IMR-90 (cell line): ENCODE measurements around the gene NCAPD3. TPM values are rescaled to one million over a fixed set of nuclear protein-coding genes. Genes with fewer than 3 reads are reported as not detected.
A peak's percentile ranks its signal among the peaks of the same experiment; 100 is the strongest.

Source experiments
- ATAC-seq: fragments of 200-7000 bp; cut with Tn5 transposase; 2 replicates; pipeline ENCODE4 v1.9.1; 2020; ENCODE audit warnings: low read depth, mild to moderate bottlenecking, moderate library complexity
- BruUV-seq: library from RNA; stranded (reverse); fragments of 400-500 nt; replicated peaks from 2 replicates; lab custom pipeline; 2021; lab: Mats Ljungman, UMichigan
- CTCF ChIA-PET: fragments of 300-600 bp; formaldehyde crosslinking; extraction: SDS; loops from one replicate; lab custom pipeline; 2021; ENCODE audit warnings: antibody characterized with exemption; lab: Yijun Ruan, JAX
- POLR2A ChIA-PET: fragments of 300-600 bp; sonication (Branson Sonifier 250); formaldehyde crosslinking; loops from one replicate; lab custom pipeline; 2022; ENCODE audit warnings: antibody characterized with exemption; ENCODE audit not compliant: unreplicated experiment; lab: Charles Lee
- DNase-seq: peaks from one replicate; pipeline ENCODE4 v3.0.0; 2013
- H2AFZ ChIP-seq: replicated peaks from 2 replicates; pipeline ENCODE3; 2013; ENCODE audit warnings: low read length, mild to moderate bottlenecking; ENCODE audit not compliant: poor library complexity
- H2AK5ac ChIP-seq: 2 replicates; pipeline ENCODE4 v1.6.1; 2013; ENCODE audit warnings: low read depth, low read length, inconsistent platforms
- H2AK9ac ChIP-seq: replicated peaks from 2 replicates; pipeline ENCODE3; 2013; ENCODE audit warnings: mild to moderate bottlenecking, low read depth, low read length, moderate library complexity; ENCODE audit not compliant: poor library complexity
- H2BK120ac ChIP-seq: 2 replicates; pipeline ENCODE4 v1.6.1; 2013; ENCODE audit warnings: low read depth, low read length, inconsistent platforms
- H2BK15ac ChIP-seq: 3 replicates; pipeline ENCODE4 v1.6.1; 2013; ENCODE audit warnings: low read depth, low read length, inconsistent platforms
- H2BK20ac ChIP-seq: 2 replicates; pipeline ENCODE4 v1.6.1; 2013; ENCODE audit warnings: low read depth, mild to moderate bottlenecking, inconsistent platforms, low read length, moderate library complexity
- H2BK5ac ChIP-seq: 2 replicates; pipeline ENCODE4 v1.6.1; 2013; ENCODE audit warnings: mild to moderate bottlenecking, low read depth, low read length, inconsistent platforms; ENCODE audit not compliant: poor library complexity, severe bottlenecking
- H3K14ac ChIP-seq: replicated peaks from 2 replicates; pipeline ENCODE4 v1.6.1; 2013; ENCODE audit warnings: low read depth, low read length, inconsistent platforms
- H3K18ac ChIP-seq: 2 replicates; pipeline ENCODE4 v1.6.1; 2013; ENCODE audit warnings: low read depth, low read length, control low read depth
- H3K23ac ChIP-seq: 2 replicates; pipeline ENCODE4 v1.6.1; 2013; ENCODE audit warnings: low read depth, low read length, inconsistent platforms
- H3K27ac ChIP-seq: 2 replicates; pipeline ENCODE4 v1.5.1; 2013; ENCODE audit warnings: mild to moderate bottlenecking, control low read depth, low read length; ENCODE audit not compliant: insufficient read depth
- H3K27me3 ChIP-seq: 2 replicates; pipeline ENCODE4 v1.6.1; 2013; ENCODE audit warnings: low read length; ENCODE audit not compliant: control insufficient read depth, insufficient read depth
- H3K36me3 ChIP-seq: 2 replicates; pipeline ENCODE4 v1.6.1; 2013; ENCODE audit warnings: low read length, mixed read lengths; ENCODE audit not compliant: control insufficient read depth, insufficient read depth
- H3K4ac ChIP-seq: 2 replicates; pipeline ENCODE4 v1.6.1; 2013; ENCODE audit warnings: low read depth, low read length, inconsistent platforms
- H3K4me1 ChIP-seq: 2 replicates; pipeline ENCODE4 v1.6.1; 2013; ENCODE audit warnings: low read length, mixed read lengths; ENCODE audit not compliant: control insufficient read depth, insufficient read depth
- H3K4me2 ChIP-seq: 2 replicates; pipeline ENCODE4 v1.6.1; 2013; ENCODE audit warnings: low read depth, mild to moderate bottlenecking, control low read depth, low read length, moderate library complexity
- H3K4me3 ChIP-seq: 2 replicates; pipeline ENCODE4 v1.5.1; 2013; ENCODE audit warnings: low read depth, mild to moderate bottlenecking, control low read depth, low read length, moderate library complexity; ENCODE audit not compliant: insufficient read depth
- H3K56ac ChIP-seq: 2 replicates; pipeline ENCODE4 v1.6.1; 2013; ENCODE audit warnings: low read length, inconsistent platforms; ENCODE audit not compliant: insufficient read depth; ENCODE audit errors: extremely low read depth
- H3K79me1 ChIP-seq, 2 experiments: 2 replicates each; pipeline ENCODE4 v1.6.1; 2013; ENCODE audit warnings: low read length in 2 of 2, inconsistent platforms in 1 of 2, low read depth in 1 of 2
- H3K9ac ChIP-seq: 2 replicates; pipeline ENCODE4 v1.6.1; 2013; ENCODE audit warnings: low read depth, low read length, control low read depth
- H3K9me1 ChIP-seq: 2 replicates; pipeline ENCODE4 v1.6.1; 2013; ENCODE audit warnings: low read length, inconsistent platforms; ENCODE audit not compliant: insufficient read depth
- H3K9me3 ChIP-seq: 2 replicates; pipeline ENCODE4 v1.6.1; 2013; ENCODE audit warnings: low read length; ENCODE audit not compliant: control insufficient read depth, insufficient read depth
- H4K20me1 ChIP-seq: 2 replicates; pipeline ENCODE4 v1.6.1; 2013; ENCODE audit warnings: low read length, inconsistent platforms; ENCODE audit not compliant: insufficient read depth
- H4K5ac ChIP-seq: 2 replicates; pipeline ENCODE4 v1.6.1; 2013; ENCODE audit warnings: mild to moderate bottlenecking, low read depth, low read length, control low read depth
- H4K8ac ChIP-seq, 2 experiments: 2 replicates each; pipeline ENCODE4 v1.6.1; 2013; ENCODE audit warnings: low read depth in 2 of 2, low read length in 2 of 2, control low read depth in 1 of 2, inconsistent platforms in 1 of 2
- H4K91ac ChIP-seq: 2 replicates; pipeline ENCODE4 v1.6.1; 2013; ENCODE audit warnings: low read depth, low read length, inconsistent platforms; ENCODE audit not compliant: insufficient read depth
- BHLHE40 ChIP-seq: fragments of 150-350 bp; IDR thresholded peaks from 2 replicates; pipeline ENCODE4 v1.6.1; 2016; ENCODE audit warnings: mild to moderate bottlenecking, low read depth, low read length
- CEBPB ChIP-seq: IDR thresholded peaks from 2 replicates; pipeline ENCODE4 v1.6.1; 2012; ENCODE audit warnings: low read depth, low read length, improper control_type of control experiment
- CHD1 ChIP-seq: IDR thresholded peaks from 2 replicates; pipeline ENCODE4 v1.6.1; 2012; ENCODE audit warnings: low read depth, low read length, improper control_type of control experiment
- FOS ChIP-seq: fragments of 150-350 bp; IDR thresholded peaks from 2 replicates; pipeline ENCODE4 v1.6.1; 2016; ENCODE audit warnings: low read depth, low read length
- MAFK ChIP-seq: IDR thresholded peaks from 2 replicates; pipeline ENCODE4 v1.6.1; 2012; ENCODE audit warnings: low read depth, low read length, improper control_type of control experiment
- MXI1 ChIP-seq: IDR thresholded peaks from 2 replicates; pipeline ENCODE4 v1.6.1; 2012; ENCODE audit warnings: low read depth, mild to moderate bottlenecking, low read length, moderate library complexity, borderline replicate concordance
- NFE2L2 ChIP-seq: fragments of 150-350 bp; IDR thresholded peaks from 2 replicates; pipeline ENCODE4 v1.6.1; 2016; ENCODE audit warnings: low read depth, mild to moderate bottlenecking, low read length
- RFX5 ChIP-seq: IDR thresholded peaks from 2 replicates; pipeline ENCODE4 v1.8.0; 2012; ENCODE audit warnings: low read depth, mild to moderate bottlenecking, low read length, moderate library complexity
- SMC3 ChIP-seq: fragments of 150-350 bp; IDR thresholded peaks from 2 replicates; pipeline ENCODE4 v1.6.1; 2016; ENCODE audit warnings: low read depth, mild to moderate bottlenecking, antibody characterized with exemption, low read length, moderate library complexity
- WGBS, 2 experiments: methylation state at CpG; one replicate each; pipeline versions ENCODE4 v1.1.5 to v1.1.7; 2013; ENCODE audit warnings: missing lambda C conversion rate in 2 of 2; ENCODE audit not compliant: insufficient read length in 1 of 2; ENCODE audit errors: extremely low coverage in 2 of 2; 5-methylcytosine and 5-hydroxymethylcytosine counted together
- dilution Hi-C: fragments of 300-500 bp; cut with HindIII; formaldehyde crosslinking; loops from one replicate; pipeline ENCODE4 v1.14.3; 2018; ENCODE audit warnings: low sequenced_read_pairs; ENCODE audit not compliant: unreplicated experiment
- in situ Hi-C: fragments of 300-500 bp; cut with MboI; formaldehyde crosslinking; loops from 3 replicates; pipeline ENCODE4 v1.14.3; 2019; ENCODE audit warnings: low sequenced_read_pairs, inconsistent platforms, mixed read lengths
- intact Hi-C: fragments of 100-400 bp; cut with micrococcal nuclease; formaldehyde crosslinking; loops from 2 replicates; pipeline ENCODE4 v1.10.0; 2022
- polyA plus RNA-seq, 3 experiments: library from polyadenylated mRNA; depleted of rRNA; stranded (reverse); fragments of >200 nt; gene quantifications; 2 replicates each; pipeline ENCODE4 v1.2.3, GENCODE V29; 2012; ENCODE audit warnings: low replicate concordance in 1 of 3
- total RNA-seq: library from RNA; depleted of rRNA; stranded (reverse); fragments of >200 nt; gene quantifications from 2 replicates; pipeline ENCODE4 v1.2.3, GENCODE V29; 2012
- TF ChIP-seq, protein P1 (sequence below): fragments of 150-350 bp; IDR thresholded peaks from 2 replicates; pipeline ENCODE4 v1.6.1; 2017; ENCODE audit warnings: mild to moderate bottlenecking, antibody characterized with exemption, low read length, low read depth
- TF ChIP-seq, protein P2 (sequence below): conservative IDR thresholded peaks from 2 replicates; pipeline ENCODE4 v1.5.1; 2012; ENCODE audit warnings: mild to moderate bottlenecking, low read depth, low read length, improper control_type of control experiment
- TF ChIP-seq, protein P3 (sequence below): fragments of 150-350 bp; IDR thresholded peaks from 2 replicates; pipeline ENCODE4 v1.6.1; 2016; ENCODE audit warnings: low read depth, mild to moderate bottlenecking, low read length, moderate library complexity, borderline replicate concordance

The NCAPD3 gene
- total and polyA plus RNA-seq, 2 of the 4 experiments (the other 2 are of a cell fraction), result 18.0 to 19.2 TPM

DNA sequence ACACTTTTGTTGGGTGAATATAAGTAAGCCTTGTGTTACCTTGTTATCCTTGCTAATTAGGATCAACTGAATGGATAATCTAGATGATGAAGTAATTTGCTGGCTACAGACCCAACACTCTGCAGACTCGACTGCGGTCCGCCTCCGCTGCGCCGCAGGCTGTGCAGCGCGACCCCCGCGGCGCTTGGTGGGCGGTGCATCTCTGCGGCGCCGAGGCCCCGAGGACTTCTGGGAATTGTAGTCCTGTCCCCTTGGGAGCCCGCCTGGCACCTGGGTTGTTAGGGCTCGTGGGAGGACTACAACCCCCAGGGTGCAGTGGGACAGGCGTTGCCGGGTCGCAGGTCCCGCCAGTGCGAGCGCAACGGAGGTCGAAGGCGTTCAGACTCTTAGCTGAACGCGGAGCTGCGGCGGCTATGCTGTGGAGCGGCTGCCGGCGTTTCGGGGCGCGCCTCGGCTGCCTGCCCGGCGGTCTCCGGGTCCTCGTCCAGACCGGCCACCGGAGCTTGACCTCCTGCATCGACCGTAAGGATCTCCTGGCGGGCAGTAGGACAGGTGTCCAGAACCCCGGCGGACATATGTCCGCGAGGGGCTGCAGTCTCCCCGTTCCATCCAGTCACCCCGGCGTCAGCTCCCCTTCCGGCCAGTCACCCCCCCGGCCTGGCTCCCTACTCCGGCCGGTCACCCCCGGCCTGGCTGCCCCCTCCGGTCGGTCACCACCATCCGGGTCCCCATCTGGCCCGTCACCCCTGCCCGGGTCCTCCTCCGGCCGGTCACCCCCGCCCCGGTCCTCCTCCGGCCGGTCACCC, 29.6 kb upstream of the NCAPD3 start, which contains the start of the genes ACAD8 and THYN1:
Gene ACAD8 (plus strand): TSS at position 381 of the 806 bp plus-strand sequence. CDS start 33 bp downstream, at position 414.
Gene THYN1 (minus strand): TSS at position 165 of the 806 bp plus-strand sequence. CDS start 470 bp downstream, outside the sequence.
- dilution Hi-C loops (no loop called here), intact Hi-C loops (loop anchor here (1.0 to 10.0 kb wide), 3 partner anchors 29 to 209 kb away; partner anchors contain the start of gene VPS26B)
- peak within 1 kb of the TSS; percentile 54 to 76; a peak in 3 of 4 replicates for H4K8ac ChIP-seq
- TF ChIP-seq, protein P1, sequence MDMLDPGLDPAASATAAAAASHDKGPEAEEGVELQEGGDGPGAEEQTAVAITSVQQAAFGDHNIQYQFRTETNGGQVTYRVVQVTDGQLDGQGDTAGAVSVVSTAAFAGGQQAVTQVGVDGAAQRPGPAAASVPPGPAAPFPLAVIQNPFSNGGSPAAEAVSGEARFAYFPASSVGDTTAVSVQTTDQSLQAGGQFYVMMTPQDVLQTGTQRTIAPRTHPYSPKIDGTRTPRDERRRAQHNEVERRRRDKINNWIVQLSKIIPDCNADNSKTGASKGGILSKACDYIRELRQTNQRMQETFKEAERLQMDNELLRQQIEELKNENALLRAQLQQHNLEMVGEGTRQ, result no peak
- no peak for TF ChIP-seq CHD1
- peak; percentile 38; the same call in 1 of the 2 replicates for TF ChIP-seq MXI1
- TF ChIP-seq, protein P2, sequence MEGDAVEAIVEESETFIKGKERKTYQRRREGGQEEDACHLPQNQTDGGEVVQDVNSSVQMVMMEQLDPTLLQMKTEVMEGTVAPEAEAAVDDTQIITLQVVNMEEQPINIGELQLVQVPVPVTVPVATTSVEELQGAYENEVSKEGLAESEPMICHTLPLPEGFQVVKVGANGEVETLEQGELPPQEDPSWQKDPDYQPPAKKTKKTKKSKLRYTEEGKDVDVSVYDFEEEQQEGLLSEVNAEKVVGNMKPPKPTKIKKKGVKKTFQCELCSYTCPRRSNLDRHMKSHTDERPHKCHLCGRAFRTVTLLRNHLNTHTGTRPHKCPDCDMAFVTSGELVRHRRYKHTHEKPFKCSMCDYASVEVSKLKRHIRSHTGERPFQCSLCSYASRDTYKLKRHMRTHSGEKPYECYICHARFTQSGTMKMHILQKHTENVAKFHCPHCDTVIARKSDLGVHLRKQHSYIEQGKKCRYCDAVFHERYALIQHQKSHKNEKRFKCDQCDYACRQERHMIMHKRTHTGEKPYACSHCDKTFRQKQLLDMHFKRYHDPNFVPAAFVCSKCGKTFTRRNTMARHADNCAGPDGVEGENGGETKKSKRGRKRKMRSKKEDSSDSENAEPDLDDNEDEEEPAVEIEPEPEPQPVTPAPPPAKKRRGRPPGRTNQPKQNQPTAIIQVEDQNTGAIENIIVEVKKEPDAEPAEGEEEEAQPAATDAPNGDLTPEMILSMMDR, result no peak
- no peak for TF ChIP-seq SMC3
- TF ChIP-seq NFE2L2, result no peak
- TF ChIP-seq BHLHE40, result no peak
- TF ChIP-seq, protein P3, sequence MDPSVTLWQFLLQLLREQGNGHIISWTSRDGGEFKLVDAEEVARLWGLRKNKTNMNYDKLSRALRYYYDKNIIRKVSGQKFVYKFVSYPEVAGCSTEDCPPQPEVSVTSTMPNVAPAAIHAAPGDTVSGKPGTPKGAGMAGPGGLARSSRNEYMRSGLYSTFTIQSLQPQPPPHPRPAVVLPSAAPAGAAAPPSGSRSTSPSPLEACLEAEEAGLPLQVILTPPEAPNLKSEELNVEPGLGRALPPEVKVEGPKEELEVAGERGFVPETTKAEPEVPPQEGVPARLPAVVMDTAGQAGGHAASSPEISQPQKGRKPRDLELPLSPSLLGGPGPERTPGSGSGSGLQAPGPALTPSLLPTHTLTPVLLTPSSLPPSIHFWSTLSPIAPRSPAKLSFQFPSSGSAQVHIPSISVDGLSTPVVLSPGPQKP, result 0 out of 2 replicates have a peak, but pooled peaks have one; percentile 11
- no peak for TF ChIP-seq MAFK
- no peak for TF ChIP-seq FOS
- no peak for TF ChIP-seq RFX5
- TF ChIP-seq CEBPB, result no peak

More for the DNA sequence above, 29.6 kb upstream of the NCAPD3 start, which contains the start of the genes ACAD8 and THYN1:
- DNase-seq (peak; percentile 95), ATAC-seq (peak; percentile 99)
- peak within 1 kb of the TSS; percentile 86 for H3K23ac ChIP-seq
- no peak within 1 kb of the TSS for H2AK5ac ChIP-seq
- H3K27ac ChIP-seq, result peak within 1 kb of the TSS; percentile 41
- peak within 1 kb of the TSS; percentile 63 for H2BK5ac ChIP-seq
- H3K4ac ChIP-seq, result peak within 1 kb of the TSS; percentile 44
- no peaks in the 10 kb centered on the region for H3K9me3 ChIP-seq
- whole genome bisulfite sequencing, 2 experiments, result 0% methylated on average over 39 of the region's 70 CpGs; no CpG with 5 or more reads in 1 of the 2 experiments
- no peak within 1 kb of the TSS for H2BK20ac ChIP-seq
- CTCF ChIA-PET, result interaction anchor here (0.6 to 1.2 kb wide), 2 partner anchors 9 to 48 kb away, joined by 4 to 7 read pairs; no protein-coding TSS in a partner anchor
- peaks cover 11 to 28% of the 10 kb centered on the region in 2 experiments for H3K79me1 ChIP-seq
- peak within 1 kb of the TSS; percentile 66 for H3K9ac ChIP-seq
- no peaks in the 10 kb centered on the region; the same call in 1 of the 2 replicates for H3K4me1 ChIP-seq
- H3K4me2 ChIP-seq, result peak within 1 kb of the TSS; percentile 62
- peak within 1 kb of the TSS; percentile 83 for H2AK9ac ChIP-seq
- H3K27me3 ChIP-seq, result no peaks in the 10 kb centered on the region
- peak within 1 kb of the TSS; percentile 70; the same call in 1 of the 2 replicates for H3K56ac ChIP-seq
- H4K5ac ChIP-seq, result peak within 1 kb of the TSS; percentile 44
- in situ Hi-C loops, result loop anchor here (10.0 kb wide), 1 partner anchor 209 kb away; no protein-coding TSS in a partner anchor
- peak within 1 kb of the TSS; percentile 2; the same call in 1 of the 2 replicates for H4K91ac ChIP-seq
- peak within 1 kb of the TSS; percentile 61 for H3K4me3 ChIP-seq
- no peak within 1 kb of the TSS for H2BK120ac ChIP-seq
- peak within 1 kb of the TSS; percentile 96 for H2AFZ ChIP-seq
- BruUV-seq, result no TSS peak
- H3K18ac ChIP-seq, result peak within 1 kb of the TSS; percentile 23; the same call in 1 of the 2 replicates
- H2BK15ac ChIP-seq, result no peak within 1 kb of the TSS
- POLR2A ChIA-PET, result no interaction called here
- peaks cover 16% of the 10 kb centered on the region for H3K36me3 ChIP-seq
- H3K9me1 ChIP-seq, result no peaks in the 10 kb centered on the region; the same call in 1 of the 2 replicates
- no peaks in the 10 kb centered on the region; the same call in 1 of the 2 replicates for H4K20me1 ChIP-seq
- H3K14ac ChIP-seq, result peak within 1 kb of the TSS; percentile 57
